Astrocyte of the spinal cord (primary cell): ENCODE measurements around the gene MVK.

Experiments used
- DNase-seq: peaks from one replicate; pipeline ENCODE4 v3.0.0; 2011; ENCODE audit warnings: low read depth, low spot score
- H3K4me3 ChIP-seq: 2 replicates; pipeline ENCODE4 v1.5.1; 2011; ENCODE audit warnings: low read depth, mild to moderate bottlenecking, low read length, moderate library complexity
- CTCF ChIP-seq: IDR thresholded peaks from 2 replicates; pipeline ENCODE4 v1.5.1; 2012; ENCODE audit warnings: low read depth, mild to moderate bottlenecking, low read length, inconsistent platforms
- in situ Hi-C: cut with HindIII; loops from 2 replicates; pipeline ENCODE4 v1.10.0; 2017; ENCODE audit warnings: low sequenced_read_pairs

The MVK gene

GRCh38 chr12:109555431-109556315 is 17.9 kb upstream of the MVK start:
- DNase-seq, result no peak
- in situ Hi-C loops, result no loop called here
- TF ChIP-seq CTCF, result no peak
- no peak overlapping the region for H3K4me3 ChIP-seq

- no peak overlapping the region for H3K4me3 ChIP-seq
- no peak for TF ChIP-seq CTCF
- in situ Hi-C loops, result no loop called here
- no peak for DNase-seq
Observed at GRCh38 chr12:109557200-109557599, 16.4 kb upstream of the MVK start.

- in situ Hi-C loops, result no loop called here
- no peak overlapping the region for H3K4me3 ChIP-seq
- DNase-seq, result no peak
- TF ChIP-seq CTCF, result no peak
Observed at GRCh38 chr12:109557805-109558204, 15.8 kb upstream of the MVK start.

- in situ Hi-C loops, result no loop called here
- no peak overlapping the region for H3K4me3 ChIP-seq
- no peak for TF ChIP-seq CTCF
- DNase-seq, result no peak
Observed at GRCh38 chr12:109558374-109559199, 15.0 kb upstream of the MVK start.

- TF ChIP-seq CTCF, result no peak
- no peak overlapping the region for H3K4me3 ChIP-seq
- in situ Hi-C loops, result no loop called here
- no peak for DNase-seq
Observed at GRCh38 chr12:109559200-109559505, 14.4 kb upstream of the MVK start.

GRCh38 chr12:109559601-109560000 is 14.0 kb upstream of the MVK start:
- in situ Hi-C loops, result no loop called here
- no peak overlapping the region for H3K4me3 ChIP-seq
- TF ChIP-seq CTCF, result no peak
- no peak for DNase-seq
